Stimulated activated naive B cell treated with anti-CD40 and anti-IgM and Interleukin-4, amounts not matched to agents 10 μg/mL and 1 μg/mL and 100 μg/mL, for 72 hours (primary cell): ENCODE results near the gene ZP2.
"Not testable (repeated sequence)": the region's sequence is repeated elsewhere in the genome, so short reads cannot be mapped to it uniquely, and the experiment has no call there.

Experiments used
- ATAC-seq, 2 donors: fragments of 150-1000 bp; cut with Tn5 transposase; replicated peaks; 2 replicates each; pipeline ENCODE4 v1.10.0; 2021; ENCODE audit warnings: moderate library complexity in 1 of 2
- DNase-seq: peaks from one replicate; pipeline ENCODE4 v3.0.0; 2021
- H3K27ac Mint-ChIP-seq: one replicate; pipeline ENCODE4 v1.8.0; 2022; ENCODE audit warnings: mild to moderate bottlenecking, mixed read lengths
- H3K27me3 Mint-ChIP-seq, 2 donors: one replicate each; pipeline ENCODE4 v1.8.0; 2022; ENCODE audit warnings: mixed read lengths in 2 of 2
- H3K36me3 Mint-ChIP-seq, 2 donors: one replicate each; pipeline ENCODE4 v1.8.0; 2022; ENCODE audit warnings: mixed read lengths in 2 of 2, mild to moderate bottlenecking in 1 of 2
- H3K4me1 Mint-ChIP-seq, 2 donors: one replicate each; pipeline ENCODE4 v1.8.0; 2022; ENCODE audit warnings: mixed read lengths in 2 of 2, mild to moderate bottlenecking in 1 of 2
- H3K4me3 Mint-ChIP-seq, 2 donors: one replicate each; pipeline ENCODE4 v1.8.0; 2022; ENCODE audit warnings: mild to moderate bottlenecking in 2 of 2, mixed read lengths in 2 of 2, moderate library complexity in 1 of 2
- H3K9me3 Mint-ChIP-seq, 2 donors: one replicate each; pipeline ENCODE4 v1.8.0; 2022; ENCODE audit warnings: mixed read lengths in 2 of 2, mild to moderate bottlenecking in 1 of 2

The ZP2 gene

GRCh38 chr16:21197621-21198020 lies 13.8 kb downstream of the ZP2 start:
- Mint-ChIP-seq H3K9me3 (no peaks in the 10 kb centered on the region), H3K36me3 (no peaks in the 10 kb centered on the region), H3K4me1 (peaks cover 13 to 26% of the 10 kb centered on the region in 2 donors), H3K27me3 (peaks cover 17 to 38% of the 10 kb centered on the region in 2 donors), H3K4me3 (no peak overlapping the region), H3K27ac (no peak overlapping the region)
- ATAC-seq (no peak), DNase-seq (no peak)

- H3K36me3 Mint-ChIP-seq: no peaks in the 10 kb centered on the region
- H3K4me3 Mint-ChIP-seq: no peak overlapping the region
- DNase-seq (no peak), ATAC-seq (no peak)
- H3K27ac Mint-ChIP-seq: no peak overlapping the region
- H3K4me1 Mint-ChIP-seq: peaks cover 13 to 26% of the 10 kb centered on the region in 2 donors
- H3K27me3 Mint-ChIP-seq: peaks cover 17 to 33% of the 10 kb centered on the region in 2 donors
- no peaks in the 10 kb centered on the region for H3K9me3 Mint-ChIP-seq
These were observed 14.3 kb downstream of the ZP2 start for GRCh38 chr16:21197112-21197511.

- H3K36me3 Mint-ChIP-seq, H3K4me3 Mint-ChIP-seq, ATAC-seq, H3K27ac Mint-ChIP-seq, DNase-seq, H3K9me3 Mint-ChIP-seq: not testable (repeated sequence)
- H3K27me3 Mint-ChIP-seq: peaks cover 6 to 15% of the 10 kb centered on the region in 2 donors
- peaks cover 13 to 26% of the 10 kb centered on the region in 2 donors for H3K4me1 Mint-ChIP-seq
These were observed 16.0 kb downstream of the ZP2 start for GRCh38 chr16:21195330-21195729.

GRCh38 chr16:21194771-21195301 lies 16.5 kb downstream of the ZP2 start:
- H3K27ac Mint-ChIP-seq: peak overlapping the region; percentile 60
- ATAC-seq (peak; percentile 94 to 96), DNase-seq (peak; percentile 52)
- no peaks in the 10 kb centered on the region for H3K36me3 Mint-ChIP-seq
- H3K9me3 Mint-ChIP-seq: peaks cover 0 to 2% of the 10 kb centered on the region in 2 donors
- peaks cover 4 to 12% of the 10 kb centered on the region in 2 donors for H3K27me3 Mint-ChIP-seq
- peak overlapping the region; percentile 37 to 53 for H3K4me3 Mint-ChIP-seq
- H3K4me1 Mint-ChIP-seq: peaks cover 13 to 26% of the 10 kb centered on the region in 2 donors

- Mint-ChIP-seq H3K4me3 (no peak overlapping the region), H3K36me3 (no peaks in the 10 kb centered on the region), H3K4me1 (peaks cover 17 to 33% of the 10 kb centered on the region in 2 donors), H3K9me3 (peaks cover 0 to 2% of the 10 kb centered on the region in 2 donors), H3K27me3 (no peaks in the 10 kb centered on the region), H3K27ac (no peak overlapping the region)
- ATAC-seq (no peak), DNase-seq (no peak)
These were observed 18.4 kb downstream of the ZP2 start for GRCh38 chr16:21192991-21193390.

- Mint-ChIP-seq H3K27ac (no peak overlapping the region), H3K9me3 (peaks cover 0 to 2% of the 10 kb centered on the region in 2 donors), H3K4me3 (no peak overlapping the region), H3K4me1 (peaks cover 14 to 22% of the 10 kb centered on the region in 2 donors), H3K27me3 (no peaks in the 10 kb centered on the region), H3K36me3 (no peaks in the 10 kb centered on the region)
- ATAC-seq (no peak), DNase-seq (no peak)
These were observed 20.8 kb downstream of the ZP2 start for GRCh38 chr16:21190599-21190998.

GRCh38 chr16:21190013-21190412 lies 21.4 kb downstream of the ZP2 start:
- peaks cover 0 to under 1% of the 10 kb centered on the region in 2 donors for H3K36me3 Mint-ChIP-seq
- H3K9me3 Mint-ChIP-seq: peaks cover under 1 to 2% of the 10 kb centered on the region in 2 donors
- no peak overlapping the region for H3K4me3 Mint-ChIP-seq
- H3K27me3 Mint-ChIP-seq: no peaks in the 10 kb centered on the region
- no peak for DNase-seq
- no peak overlapping the region for H3K27ac Mint-ChIP-seq
- peaks cover 11 to 16% of the 10 kb centered on the region in 2 donors for H3K4me1 Mint-ChIP-seq
- no peak for ATAC-seq

GRCh38 chr16:21189311-21189710 lies 22.1 kb downstream of the ZP2 start:
- Mint-ChIP-seq H3K4me3 (no peak overlapping the region), H3K27ac (no peak overlapping the region), H3K36me3 (peaks cover 4 to 8% of the 10 kb centered on the region in 2 donors), H3K27me3 (no peaks in the 10 kb centered on the region), H3K9me3 (peaks cover 7 to 8% of the 10 kb centered on the region in 2 donors), H3K4me1 (peaks cover 11 to 16% of the 10 kb centered on the region in 2 donors)
- DNase-seq (no peak), ATAC-seq (no peak)

- H3K36me3 Mint-ChIP-seq: peaks cover 23% of the 10 kb centered on the region in 2 donors
- no peak overlapping the region for H3K27ac Mint-ChIP-seq
- DNase-seq (no peak), ATAC-seq (no peak)
- H3K4me3 Mint-ChIP-seq: no peak overlapping the region
- H3K4me1 Mint-ChIP-seq: peaks cover 12 to 16% of the 10 kb centered on the region in 2 donors
- no peaks in the 10 kb centered on the region for H3K27me3 Mint-ChIP-seq
- H3K9me3 Mint-ChIP-seq: peaks cover 16% of the 10 kb centered on the region in 2 donors
These were observed 25.1 kb downstream of the ZP2 start for GRCh38 chr16:21186326-21186691.

- Mint-ChIP-seq H3K36me3 (peaks cover 27 to 28% of the 10 kb centered on the region in 2 donors), H3K4me1 (peaks cover 12 to 16% of the 10 kb centered on the region in 2 donors), H3K27ac (no peak overlapping the region), H3K27me3 (no peaks in the 10 kb centered on the region), H3K9me3 (peaks cover 16% of the 10 kb centered on the region in 2 donors), H3K4me3 (no peak overlapping the region)
- DNase-seq (no peak), ATAC-seq (no peak)
These were observed 25.6 kb downstream of the ZP2 start for GRCh38 chr16:21185659-21186325.

- peaks cover 30 to 32% of the 10 kb centered on the region in 2 donors for H3K36me3 Mint-ChIP-seq
- H3K27me3 Mint-ChIP-seq: no peaks in the 10 kb centered on the region
- DNase-seq (peak; percentile 49), ATAC-seq (peak; percentile 76 to 78)
- H3K4me1 Mint-ChIP-seq: peaks cover 12 to 16% of the 10 kb centered on the region in 2 donors
- H3K9me3 Mint-ChIP-seq: peaks cover 14 to 16% of the 10 kb centered on the region in 2 donors
- peak overlapping the region in 1 of 2 donors; percentile 21 for H3K4me3 Mint-ChIP-seq
- H3K27ac Mint-ChIP-seq: peak overlapping the region; percentile 90
These were observed 26.5 kb downstream of the ZP2 start for GRCh38 chr16:21184834-21185233.

- Mint-ChIP-seq H3K9me3 (peaks cover 14 to 16% of the 10 kb centered on the region in 2 donors), H3K36me3 (peaks cover 34 to 39% of the 10 kb centered on the region in 2 donors), H3K4me3 (no peak overlapping the region), H3K4me1 (peaks cover 12 to 16% of the 10 kb centered on the region in 2 donors), H3K27me3 (no peaks in the 10 kb centered on the region), H3K27ac (no peak overlapping the region)
- no peak for ATAC-seq
- no peak for DNase-seq
These were observed 27.4 kb downstream of the ZP2 start for GRCh38 chr16:21183995-21184394.

GRCh38 chr16:21179983-21180365 lies 31.4 kb downstream of the ZP2 start:
- no peak overlapping the region for H3K27ac Mint-ChIP-seq
- no peak overlapping the region for H3K4me3 Mint-ChIP-seq
- H3K36me3 Mint-ChIP-seq: peaks cover 54 to 61% of the 10 kb centered on the region in 2 donors
- DNase-seq (no peak), ATAC-seq (no peak)
- no peaks in the 10 kb centered on the region for H3K27me3 Mint-ChIP-seq
- H3K9me3 Mint-ChIP-seq: peaks cover 16 to 17% of the 10 kb centered on the region in 2 donors
- peaks cover 8% of the 10 kb centered on the region in 2 donors for H3K4me1 Mint-ChIP-seq

- H3K4me3 Mint-ChIP-seq: no peak overlapping the region
- peaks cover 52 to 58% of the 10 kb centered on the region in 2 donors for H3K36me3 Mint-ChIP-seq
- H3K9me3 Mint-ChIP-seq: peaks cover 9 to 13% of the 10 kb centered on the region in 2 donors
- no peak for DNase-seq
- peaks cover 2 to 3% of the 10 kb centered on the region in 2 donors for H3K4me1 Mint-ChIP-seq
- no peaks in the 10 kb centered on the region for H3K27me3 Mint-ChIP-seq
- no peak overlapping the region for H3K27ac Mint-ChIP-seq
- no peak for ATAC-seq
These were observed 32.0 kb downstream of the ZP2 start for GRCh38 chr16:21179126-21179982.
